Spleen (tissue), 11 donors: ENCODE data around the gene SLC2A9. TPM values are rescaled to one million over a fixed set of nuclear protein-coding genes. Genes with fewer than 3 reads are reported as not detected.

Source experiments
- DNase-seq: peaks from one replicate; pipeline ENCODE4 v3.0.0-alpha.2; 2020
- H3K27ac ChIP-seq, 8 donors: fragments of 200-600 bp; sonication (generic) in 7 of 8; 1 replicate in 4 of 8; 2 replicates in 4 of 8; pipeline versions ENCODE4 v1.5.0 to v1.8.0; 2016 to 2021; ENCODE audit warnings: inconsistent platforms in 4 of 8, mild to moderate bottlenecking in 4 of 8, moderate library complexity in 1 of 8
- H3K27me3 ChIP-seq, 7 donors: fragments of 200-600 bp; sonication (generic) in 6 of 7; replicated peaks in 1 of 7; 1 replicate in 4 of 7; 2 replicates in 3 of 7; pipeline versions ENCODE4 v1.5.0 to v1.8.0; 2016 to 2021; ENCODE audit warnings: inconsistent platforms in 3 of 7, mild to moderate bottlenecking in 1 of 7
- H3K36me3 ChIP-seq, 6 donors: fragments of 200-600 bp; sonication (generic) in 5 of 6; 1 replicate in 4 of 6; 2 replicates in 2 of 6; pipeline versions ENCODE4 v1.5.0 to v1.8.0; 2016 to 2021; ENCODE audit warnings: inconsistent platforms in 2 of 6
- H3K4me1 ChIP-seq, 6 donors: fragments of 200-600 bp; sonication (generic) in 5 of 6; 1 replicate in 3 of 6; 2 replicates in 3 of 6; pipeline versions ENCODE4 v1.5.0 to v1.8.0; 2016 to 2021; ENCODE audit warnings: inconsistent platforms in 3 of 6
- H3K4me3 ChIP-seq, 8 donors: fragments of 200-600 bp; sonication (generic) in 7 of 8; 1 replicate in 4 of 8; 2 replicates in 4 of 8; pipeline versions ENCODE4 v1.5.0 to v1.8.0; 2016 to 2021; ENCODE audit warnings: inconsistent platforms in 4 of 8, mild to moderate bottlenecking in 4 of 8, moderate library complexity in 2 of 8
- H3K9me3 ChIP-seq, 8 donors: fragments of 200-600 bp; sonication (generic) in 7 of 8; 1 replicate in 4 of 8; 2 replicates in 4 of 8; pipeline versions ENCODE4 v1.5.0 to v1.8.0; 2016 to 2021; ENCODE audit warnings: inconsistent platforms in 4 of 8
- POLR2A ChIP-seq, 3 donors: fragments of 450-650 bp; IDR thresholded peaks; one replicate each; pipeline ENCODE4 v1.5.1; 2017; ENCODE audit warnings: antibody characterized with exemption in 3 of 3, mild to moderate bottlenecking in 1 of 3
- POLR2AphosphoS5 ChIP-seq, 3 donors: sonication (generic); formaldehyde crosslinking; IDR thresholded peaks; one replicate each; pipeline ENCODE4 v1.5.1; 2017; ENCODE audit warnings: antibody characterized with exemption in 3 of 3
- WGBS, 5 donors: extraction: QIAGEN DNeasy Blood & Tissue Kit in 3 of 5; methylation state at CpG; one replicate each; pipeline versions ENCODE4 v1.1.5 to v1.1.7; 2013 to 2018; 5-methylcytosine and 5-hydroxymethylcytosine counted together
- intact Hi-C: fragments of 100-400 bp; cut with DNase I; formaldehyde crosslinking; loops from one replicate; pipeline ENCODE4 v1.15.0; 2023; ENCODE audit warnings: low total_unique reads
- polyA plus RNA-seq, 3 donors: library from polyadenylated mRNA; stranded (reverse); fragments of 200-250 nt; gene quantifications; one replicate each; pipeline ENCODE4 v1.2.1, GENCODE V29; 2013
- total RNA-seq, 7 donors: library from RNA; depleted of rRNA in 3 of 7; stranded (reverse); fragments of >200 nt in 3 of 7; fragmentation: NEBNext Ultra II Directional in 4 of 7; extraction: Animal tissue kit (Norgen Biotek cat#: 25700) in 4 of 7; gene quantifications; one replicate each; pipeline versions ENCODE4 v1.1.0 to v1.2.1, GENCODE V29; 2016 to 2021
- TF ChIP-seq, protein P1 (sequence below), 11 experiments: fragments of 200-600 bp in 7 of 11; fragments of 450-650 bp in 4 of 11; sonication (generic) in 4 of 11; IDR thresholded peaks in 8 of 11; conservative IDR thresholded peaks in 3 of 11; 1 replicate in 7 of 11; 2 replicates in 4 of 11; pipeline versions ENCODE4 v1.4.0 to v1.8.0; 2016 to 2021; ENCODE audit warnings: antibody characterized with exemption in 11 of 11, inconsistent platforms in 4 of 11, mild to moderate bottlenecking in 1 of 11
- donor health status: healthy with polysubstance abuse.
- donor health status: DM: no; HTN: no; CAD: no; lungs with moderate emphysema.
- donor health status: DM: no; HTN: no; CAD: no.
- donor health status: Bipolar disorder and iron deficiency.
- donor health status: healthy.
- donor health status: DM: no; HTN: no; CAD: no.
- donor health status: DM: yes; HTN: yes; CAD: no.

Gene SLC2A9
- total and polyA plus RNA-seq, 10 donors = 1.2 to 8.8 (median 5.3) TPM

DNA sequence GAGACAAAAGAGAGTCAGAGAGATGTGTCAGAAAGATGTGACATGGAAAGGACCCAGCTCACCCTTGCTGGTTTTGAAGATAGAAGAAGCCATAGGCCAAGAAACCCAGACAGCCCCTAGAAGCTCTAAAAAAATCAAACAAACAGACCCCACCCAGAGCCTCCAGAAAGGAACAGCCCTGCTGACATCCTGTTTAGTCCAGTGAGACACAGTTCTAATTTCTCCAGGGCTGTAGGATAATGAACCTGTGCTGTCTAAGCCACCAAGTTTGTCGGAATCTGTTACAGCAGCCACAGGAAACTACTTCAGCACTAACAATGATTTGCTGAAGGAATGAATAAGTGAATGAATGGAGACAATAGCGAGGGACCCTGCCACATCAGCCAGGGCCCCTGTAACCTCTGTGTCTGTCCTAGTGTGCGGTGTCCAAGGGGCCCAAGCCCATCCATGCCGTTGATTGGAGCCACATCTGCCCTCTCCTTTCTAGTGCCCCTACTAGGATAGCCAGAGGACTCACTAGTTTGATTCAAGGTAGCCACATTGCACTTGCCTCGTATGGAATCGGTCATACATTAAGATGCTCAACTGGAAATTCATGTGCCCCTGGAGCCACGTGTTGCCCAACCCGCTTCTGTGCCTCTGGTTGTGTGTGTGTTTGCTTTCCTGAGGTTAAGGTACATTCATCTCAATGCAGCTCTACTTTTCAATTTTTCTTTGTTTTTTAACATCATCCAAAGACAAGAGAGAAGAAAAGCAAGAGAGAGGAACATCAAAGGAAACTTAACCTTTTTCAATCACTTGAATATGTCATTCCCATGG is 32.5 kb upstream of the SLC2A9 start:
- 80 to 93% (median 91%) methylated on average over 8 of the region's 8 CpGs for WGBS, 5 donors
- Histone ChIP-seq H3K9me3 (peaks cover 0 to 5% (median 0%) of the 10 kb centered on the region in 8 donors), H3K4me1 (no peaks in the 10 kb centered on the region), H3K4me3 (no peak overlapping the region), H3K27me3 (peaks cover 0 to 39% (median 0%) of the 10 kb centered on the region in 7 donors), H3K36me3 (peaks cover 0 to 31% (median 0%) of the 10 kb centered on the region in 6 donors), H3K27ac (no peak overlapping the region)
- no peak for DNase-seq
- intact Hi-C loops = no loop called here
- TF ChIP-seq, protein P1, sequence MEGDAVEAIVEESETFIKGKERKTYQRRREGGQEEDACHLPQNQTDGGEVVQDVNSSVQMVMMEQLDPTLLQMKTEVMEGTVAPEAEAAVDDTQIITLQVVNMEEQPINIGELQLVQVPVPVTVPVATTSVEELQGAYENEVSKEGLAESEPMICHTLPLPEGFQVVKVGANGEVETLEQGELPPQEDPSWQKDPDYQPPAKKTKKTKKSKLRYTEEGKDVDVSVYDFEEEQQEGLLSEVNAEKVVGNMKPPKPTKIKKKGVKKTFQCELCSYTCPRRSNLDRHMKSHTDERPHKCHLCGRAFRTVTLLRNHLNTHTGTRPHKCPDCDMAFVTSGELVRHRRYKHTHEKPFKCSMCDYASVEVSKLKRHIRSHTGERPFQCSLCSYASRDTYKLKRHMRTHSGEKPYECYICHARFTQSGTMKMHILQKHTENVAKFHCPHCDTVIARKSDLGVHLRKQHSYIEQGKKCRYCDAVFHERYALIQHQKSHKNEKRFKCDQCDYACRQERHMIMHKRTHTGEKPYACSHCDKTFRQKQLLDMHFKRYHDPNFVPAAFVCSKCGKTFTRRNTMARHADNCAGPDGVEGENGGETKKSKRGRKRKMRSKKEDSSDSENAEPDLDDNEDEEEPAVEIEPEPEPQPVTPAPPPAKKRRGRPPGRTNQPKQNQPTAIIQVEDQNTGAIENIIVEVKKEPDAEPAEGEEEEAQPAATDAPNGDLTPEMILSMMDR (IDR thresholded peaks at IDR 0.05 in 8 of 11, conservative IDR thresholded peaks at IDR 0.05 in 3 of 11) = no peak

DNA sequence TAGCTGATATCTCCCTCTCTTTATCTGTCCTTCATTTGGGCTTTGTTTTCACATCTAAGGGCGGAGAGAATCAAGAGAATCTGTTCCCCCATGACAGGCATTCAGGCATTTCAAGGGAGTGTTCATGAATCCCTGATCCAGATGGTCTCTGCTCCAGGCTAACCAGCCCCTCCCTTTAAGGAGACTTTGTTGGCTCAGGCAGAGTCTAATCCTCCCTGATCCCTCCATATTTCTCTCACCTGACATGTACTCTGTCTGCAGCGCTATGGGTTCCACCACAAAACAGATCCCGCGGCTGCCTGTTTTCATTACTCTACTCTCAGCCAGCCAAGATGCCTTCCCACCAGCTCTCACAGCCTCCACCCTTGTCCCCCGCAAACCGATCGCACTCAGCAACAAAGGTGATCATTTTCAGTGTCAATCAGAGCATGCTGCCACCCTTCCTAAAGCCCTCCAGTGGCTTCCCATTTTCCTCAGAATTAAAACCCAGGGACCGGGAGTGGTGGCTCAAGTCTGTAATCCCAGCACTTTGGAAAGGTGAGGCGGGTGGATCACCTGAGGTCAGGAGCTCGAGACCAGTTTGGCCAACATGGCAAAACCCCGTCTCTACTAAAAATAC is 30.3 kb upstream of the SLC2A9 start:
- 76 to 91% (median 87%) methylated on average over 11 of the region's 11 CpGs for WGBS, 5 donors
- peaks cover 0 to 4% (median 0%) of the 10 kb centered on the region in 6 donors for H3K4me1 ChIP-seq
- peaks cover 0 to 17% (median 0%) of the 10 kb centered on the region in 6 donors for H3K36me3 ChIP-seq
- no peak overlapping the region for H3K4me3 ChIP-seq
- no peaks in the 10 kb centered on the region for H3K9me3 ChIP-seq
- H3K27ac ChIP-seq = no peak overlapping the region
- H3K27me3 ChIP-seq = peaks cover 0 to 39% (median 0%) of the 10 kb centered on the region in 7 donors
- intact Hi-C loops = no loop called here
- DNase-seq = no peak
- TF ChIP-seq POLR2A (IDR thresholded peaks at IDR 0.05) (no peak), POLR2AphosphoS5 (IDR thresholded peaks at IDR 0.05) (no peak)
- TF ChIP-seq, protein P1 (IDR thresholded peaks at IDR 0.05 in 8 of 11, conservative IDR thresholded peaks at IDR 0.05 in 3 of 11) = no peak

DNA sequence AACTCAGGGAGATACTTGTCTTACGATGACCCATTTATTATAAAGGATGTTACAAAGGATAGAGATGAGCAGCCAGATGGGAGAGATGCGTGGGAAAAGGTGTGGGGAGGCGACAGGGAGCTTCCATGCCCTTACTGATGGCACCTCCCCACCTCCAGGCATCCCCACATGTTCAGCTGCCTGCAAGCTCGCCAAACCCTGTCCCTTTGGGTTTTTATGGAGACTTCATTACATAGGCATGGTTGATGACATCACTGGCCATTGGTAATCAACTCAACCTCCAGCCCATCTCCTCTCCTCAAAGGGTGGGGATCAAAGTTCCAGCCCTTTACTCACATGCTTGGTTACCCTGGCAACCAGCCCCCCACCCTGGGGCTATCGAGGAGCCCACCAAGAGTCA is 29.4 kb upstream of the SLC2A9 start:
- Histone ChIP-seq H3K27ac (no peak overlapping the region), H3K4me1 (peaks cover 0 to 6% (median 0%) of the 10 kb centered on the region in 6 donors), H3K27me3 (peaks cover 0 to 39% (median 0%) of the 10 kb centered on the region in 7 donors), H3K36me3 (peaks cover 0 to 8% (median 0%) of the 10 kb centered on the region in 6 donors), H3K4me3 (no peak overlapping the region), H3K9me3 (no peaks in the 10 kb centered on the region)
- TF ChIP-seq, protein P1 (IDR thresholded peaks at IDR 0.05 in 8 of 11, conservative IDR thresholded peaks at IDR 0.05 in 3 of 11) = no peak
- TF ChIP-seq POLR2A (IDR thresholded peaks at IDR 0.05) (no peak), POLR2AphosphoS5 (IDR thresholded peaks at IDR 0.05) (no peak)
- WGBS, 5 donors = 75 to 83% (median 78%) methylated on average over 5 of the region's 5 CpGs
- DNase-seq = no peak
- intact Hi-C loops = no loop called here

DNA sequence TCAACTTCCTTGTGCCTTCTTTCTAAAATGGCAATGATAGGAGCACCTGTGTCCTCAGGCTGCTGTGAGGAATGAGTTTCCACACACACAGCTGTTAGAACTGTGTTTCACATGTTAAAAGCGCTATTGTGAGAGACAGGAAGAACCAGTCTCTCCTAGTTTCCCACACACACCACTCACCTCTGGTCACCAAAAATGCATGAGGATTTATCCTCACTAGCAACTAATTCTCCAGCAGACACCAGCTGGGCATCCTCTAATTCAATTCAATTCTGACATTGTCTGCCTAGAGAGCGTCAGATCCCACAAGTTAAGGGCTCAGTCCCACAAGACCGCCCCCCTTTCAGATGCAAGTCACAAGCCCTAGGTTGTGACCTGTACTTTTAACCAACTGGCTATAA is 29.0 kb upstream of the SLC2A9 start:
- DNase-seq = no peak
- no peak overlapping the region for H3K4me3 ChIP-seq
- intact Hi-C loops = no loop called here
- TF ChIP-seq POLR2AphosphoS5 (IDR thresholded peaks at IDR 0.05) (no peak), POLR2A (IDR thresholded peaks at IDR 0.05) (no peak)
- TF ChIP-seq, protein P1 (IDR thresholded peaks at IDR 0.05 in 8 of 11, conservative IDR thresholded peaks at IDR 0.05 in 3 of 11) = no peak
- H3K36me3 ChIP-seq = peaks cover 0 to 4% (median 0%) of the 10 kb centered on the region in 6 donors
- peaks cover 0 to 39% (median 0%) of the 10 kb centered on the region in 7 donors for H3K27me3 ChIP-seq
- 67 to 89% (median 85%) methylated on average over 3 of the region's 3 CpGs for WGBS, 5 donors
- peaks cover 0 to 11% (median 0%) of the 10 kb centered on the region in 6 donors for H3K4me1 ChIP-seq
- no peaks in the 10 kb centered on the region for H3K9me3 ChIP-seq
- H3K27ac ChIP-seq = no peak overlapping the region
